ENCODE measurements around the gene SH2D2A.

The SH2D2A gene

DNA sequence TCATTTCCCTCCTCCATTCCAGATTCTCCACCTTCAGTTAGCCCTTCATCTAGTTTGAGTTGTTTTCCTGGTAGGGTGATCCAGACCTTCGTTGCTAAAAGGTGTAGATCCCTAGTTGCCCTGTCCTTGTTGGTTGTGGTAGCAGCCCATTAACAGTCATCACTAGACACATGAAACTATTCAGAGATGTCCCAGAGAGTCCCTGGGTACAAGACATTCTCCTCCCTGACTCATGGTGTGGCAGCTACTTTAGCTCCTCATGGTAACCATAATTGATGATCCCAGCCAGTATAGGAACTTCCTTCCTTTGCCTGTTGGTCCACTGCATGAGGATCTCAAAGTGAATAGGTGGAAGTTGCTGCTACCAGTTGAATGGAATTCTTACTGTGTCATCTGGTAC is 6.0 kb upstream of the SH2D2A start:
- no peak for DNase-seq

GRCh38 chr1:156821801-156822200 is 5.2 kb upstream of the SH2D2A start:
- DNase-seq: no peak

DNA sequence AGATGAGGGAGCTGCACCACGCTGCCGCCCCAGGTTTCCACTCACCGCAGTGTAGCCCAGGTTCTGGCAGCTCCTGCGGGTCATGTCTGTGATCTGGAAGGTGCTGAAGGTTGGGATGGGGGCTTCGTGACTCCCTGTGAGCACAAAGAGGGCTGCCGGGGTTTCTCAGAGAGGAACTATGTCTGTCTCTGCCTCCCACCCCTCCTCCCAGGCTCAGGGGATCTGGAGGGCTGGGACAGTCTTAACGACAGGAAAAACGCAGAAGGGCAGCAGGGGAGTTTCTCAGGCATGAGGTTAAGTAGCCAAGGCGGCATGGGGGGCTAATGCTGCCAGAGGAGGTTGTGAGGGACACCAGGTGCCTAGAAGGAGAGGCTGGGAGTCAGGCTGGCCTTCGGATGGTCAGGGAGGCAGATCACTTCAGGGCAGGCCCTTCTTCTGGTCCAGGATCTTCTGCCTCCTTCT is 656 bp downstream of the SH2D2A start:
- no peak for DNase-seq

DNA sequence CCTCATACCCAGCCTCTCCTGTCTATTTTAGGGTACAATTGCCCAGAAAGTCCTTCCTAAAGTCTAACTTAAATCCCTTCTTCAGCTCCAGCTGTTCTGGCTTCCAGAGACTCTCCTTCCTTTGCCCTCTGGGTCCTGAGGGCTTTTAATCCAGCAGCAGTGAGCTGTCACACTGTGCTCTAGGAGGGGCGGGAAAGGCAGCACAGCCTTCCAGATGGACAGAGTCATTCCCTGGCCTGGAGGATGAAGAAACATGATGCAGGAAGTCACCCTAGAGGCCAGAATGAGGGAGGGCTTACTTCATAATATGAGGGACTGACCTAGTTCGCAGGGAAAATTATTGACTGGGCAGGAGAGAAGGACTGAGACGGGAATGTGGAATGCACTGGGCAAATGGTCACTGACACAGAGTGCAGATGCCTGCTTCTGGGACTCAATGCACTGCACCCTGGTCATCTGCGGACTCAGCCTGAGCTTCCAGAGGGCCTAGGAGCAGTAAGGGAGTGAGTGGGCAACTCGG is 1.3 kb downstream of the SH2D2A start:
- DNase-seq: no peak

DNA sequence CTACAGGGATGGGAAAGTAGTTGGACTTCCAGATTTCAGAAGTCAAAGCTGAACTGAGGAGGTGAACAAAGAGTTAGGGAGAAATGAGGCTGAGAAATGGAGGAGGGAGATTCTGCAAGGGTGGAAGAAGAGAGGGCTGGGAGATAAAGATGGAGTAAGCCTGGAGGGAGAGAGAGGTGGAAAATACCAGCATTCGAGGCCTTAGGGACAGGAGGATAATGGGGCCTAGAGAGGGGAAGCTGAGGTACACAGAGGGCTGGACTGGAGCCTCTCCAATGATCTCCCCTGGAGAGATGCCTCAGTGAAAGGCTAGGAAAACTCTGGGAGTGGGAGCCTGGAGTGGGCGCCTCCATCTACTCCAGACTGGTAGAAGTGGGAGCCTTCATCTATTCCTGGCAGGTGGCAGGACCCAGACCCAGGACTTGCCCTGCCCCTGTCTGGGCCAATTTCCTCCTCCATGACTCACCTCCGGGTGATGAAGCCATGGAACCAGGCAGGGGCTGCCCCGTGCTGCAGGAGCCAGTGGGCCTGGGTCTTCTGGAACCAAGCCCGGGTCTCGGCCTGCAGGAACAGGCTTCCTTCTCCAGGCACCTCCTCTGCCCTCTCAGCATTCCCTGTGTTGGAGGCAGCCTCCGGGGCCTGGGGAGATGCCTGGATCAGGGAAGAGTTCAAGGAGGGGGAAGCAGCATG is 1.9 kb downstream of the SH2D2A start:
- no peak for DNase-seq

- peak; percentile 85 for DNase-seq
Measured at GRCh38 chr1:156813750-156814570, 2.7 kb downstream of the SH2D2A start.

DNA sequence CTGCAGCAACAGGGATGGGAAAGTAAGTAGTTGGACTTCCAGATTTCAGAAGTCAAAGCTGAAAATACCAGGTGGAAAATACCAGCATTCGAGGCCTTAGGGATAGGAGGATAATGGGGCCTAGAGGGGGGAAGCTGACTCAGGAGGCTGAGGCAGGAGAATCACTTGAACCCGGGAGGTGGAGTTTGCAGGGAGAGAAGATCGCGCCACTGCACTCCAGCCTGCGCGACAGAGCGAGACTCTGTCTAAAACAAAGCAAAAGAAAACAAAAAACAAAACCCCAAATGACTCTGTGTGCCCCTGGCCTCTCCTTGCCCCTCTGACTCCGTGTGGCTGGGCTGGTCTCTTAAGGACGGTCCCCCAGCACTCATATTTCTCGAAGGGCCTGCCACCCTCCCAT is 3.4 kb downstream of the SH2D2A start:
- DNase-seq: no peak

- no peak for DNase-seq
Measured at GRCh38 chr1:156812293-156812990, 4.2 kb downstream of the SH2D2A start.

GRCh38 chr1:156811168-156811567 is 5.5 kb downstream of the SH2D2A start:
- DNase-seq: no peak

DNA sequence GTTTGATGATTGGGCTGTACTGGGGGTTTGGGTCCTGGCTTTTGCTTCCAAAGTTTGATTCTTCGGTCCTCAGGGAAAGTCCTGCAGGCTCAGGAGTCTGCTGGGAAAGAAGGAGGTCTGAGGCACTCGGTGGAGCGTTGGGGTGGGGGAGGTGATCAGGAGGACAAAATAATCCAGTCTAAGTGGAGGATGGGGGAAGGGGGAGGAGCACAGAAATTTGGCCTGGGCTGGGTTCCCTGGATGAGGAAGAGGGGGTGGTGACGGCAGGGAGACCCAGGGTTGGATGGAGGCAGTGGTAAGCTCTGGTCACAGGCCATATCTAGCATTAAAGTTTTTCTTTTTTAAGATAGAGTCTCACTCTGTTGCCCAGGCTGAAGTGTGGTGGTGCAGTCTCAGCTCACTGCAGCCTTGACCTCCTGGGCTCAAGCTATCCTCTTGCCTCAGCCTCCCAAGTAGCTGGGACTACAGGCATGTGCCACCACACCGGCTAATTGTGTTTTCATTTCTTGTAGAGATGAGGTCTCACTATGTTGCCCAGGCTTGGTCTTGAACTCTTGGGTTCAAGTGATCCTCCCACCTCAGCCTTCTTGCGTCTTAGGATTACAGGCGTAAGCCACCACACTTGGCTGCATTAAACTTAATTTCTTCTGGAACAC is 6.8 kb downstream of the SH2D2A start:
- no peak for DNase-seq

DNA sequence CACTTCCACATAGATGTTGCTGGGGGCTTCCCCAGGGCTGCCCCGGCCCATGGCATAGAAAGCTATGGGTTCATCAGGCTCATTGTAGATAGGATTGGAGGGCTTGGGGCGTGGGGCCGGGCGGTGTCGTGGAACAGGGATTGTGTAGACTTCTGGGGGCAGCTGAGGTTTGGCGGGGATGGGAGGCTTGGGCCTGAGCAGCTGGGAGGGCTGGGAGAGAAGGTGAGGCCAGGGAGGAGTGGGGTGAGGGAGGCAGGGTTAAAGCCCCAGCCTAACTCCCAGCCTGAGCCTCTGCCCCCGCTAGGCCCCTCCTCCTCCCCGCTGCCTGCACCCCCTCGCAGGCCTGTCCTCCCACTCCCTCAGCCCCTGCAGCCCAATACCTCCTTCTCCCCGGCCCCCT is 7.4 kb downstream of the SH2D2A start:
- no peak for DNase-seq

GRCh38 chr1:156808186-156809030 is 8.2 kb downstream of the SH2D2A start:
- DNase-seq: no peak

- DNase-seq: peak; percentile 20
Measured at GRCh38 chr1:156807627-156808026, 9.0 kb downstream of the SH2D2A start.

GRCh38 chr1:156806512-156807440 is 9.9 kb downstream of the SH2D2A start:
- DNase-seq: peak; percentile 51

- no peak for DNase-seq
Measured at GRCh38 chr1:156805766-156806511, 10.7 kb downstream of the SH2D2A start.

GRCh38 chr1:156804572-156805243 is 11.9 kb downstream of the SH2D2A start:
- peak; percentile 92 for DNase-seq

DNA sequence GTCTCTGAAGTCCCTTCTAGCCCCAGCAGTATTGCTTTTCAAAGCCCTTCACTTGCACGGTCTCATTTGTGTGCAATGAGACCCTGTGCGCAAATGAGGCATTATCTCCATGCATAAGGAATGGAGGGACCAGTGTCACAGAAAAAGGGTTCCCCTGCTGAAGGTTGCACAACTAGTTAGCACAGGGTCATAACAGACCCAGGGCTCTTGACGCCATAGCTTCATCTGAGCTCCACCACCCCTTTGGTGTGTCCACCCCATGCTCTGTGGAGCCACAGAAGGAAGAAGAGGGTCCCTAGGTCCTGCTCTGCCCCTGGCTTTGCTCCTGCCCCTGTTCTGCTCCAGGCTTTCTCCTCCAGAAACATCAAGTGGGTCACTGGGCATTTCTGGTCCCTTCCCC is 12.6 kb downstream of the SH2D2A start:
- no peak for DNase-seq

DNA sequence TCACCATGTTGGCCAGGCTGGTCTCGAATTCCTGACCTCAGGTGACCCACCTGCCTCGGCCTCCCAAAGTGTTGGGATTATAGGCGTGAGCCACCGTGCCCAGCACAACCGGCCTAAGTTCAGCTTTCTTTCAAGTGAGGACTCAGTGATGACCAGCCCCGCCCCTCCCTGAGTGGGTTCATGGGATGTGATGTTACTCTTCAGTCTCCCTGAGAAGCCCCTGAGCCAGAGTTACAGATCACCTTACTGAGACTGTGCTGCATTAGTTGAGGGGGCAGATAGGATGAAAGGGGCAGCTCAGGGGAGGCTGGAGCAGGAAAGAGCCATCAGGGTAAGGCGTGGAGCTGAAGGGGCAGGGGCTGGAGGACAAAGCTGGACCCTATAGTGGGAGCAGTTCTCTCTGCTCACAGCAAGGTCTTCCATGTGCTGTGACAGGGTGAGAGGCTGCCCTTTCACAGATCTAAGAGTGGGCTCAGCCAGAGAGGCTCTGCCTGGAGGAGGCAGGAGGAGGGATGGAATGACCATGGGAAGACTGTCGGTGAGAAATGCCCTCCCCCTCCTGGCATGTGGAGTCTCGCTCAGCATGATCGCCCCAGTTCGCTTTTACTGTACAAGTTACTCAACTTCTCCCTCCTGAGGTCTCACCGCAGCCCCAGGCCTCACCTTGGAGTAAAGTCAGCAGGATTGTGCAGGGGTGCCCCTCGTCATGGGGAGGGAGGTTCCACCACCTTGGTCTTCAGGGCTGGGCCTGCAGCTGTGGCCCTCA is 13.4 kb downstream of the SH2D2A start:
- no peak for DNase-seq

All from RPMI8226 (cell line).